HG02678 (cell line): ENCODE results near the gene FRRS1L.
A peak's percentile ranks its signal among the peaks of the same experiment; 100 is the strongest.
"Not testable (repeated sequence)": the region's sequence is repeated elsewhere in the genome, so short reads cannot be mapped to it uniquely, and the experiment has no call there.

Experiments
- ATAC-seq: cut with Tn5 transposase; IDR thresholded peaks from one replicate; pipeline ENCODE4 v1.9.1; 2021; ENCODE audit warnings: mild to moderate bottlenecking, moderate library complexity; ENCODE audit not compliant: unreplicated experiment

FRRS1L gene

GRCh38 chr9:109134167-109134578, 32.9 kb downstream of the FRRS1L start:
- ATAC-seq, result no peak

GRCh38 chr9:109133533-109133932, 33.5 kb downstream of the FRRS1L start:
- no peak for ATAC-seq

- ATAC-seq, result no peak
Observed at GRCh38 chr9:109132567-109133021, 34.5 kb downstream of the FRRS1L start.

GRCh38 chr9:109129470-109130197, 37.4 kb downstream of the FRRS1L start:
- no peak for ATAC-seq

GRCh38 chr9:109126671-109127070, 40.4 kb downstream of the FRRS1L start:
- ATAC-seq, result not testable (repeated sequence)

GRCh38 chr9:109124121-109124520, 42.9 kb downstream of the FRRS1L start:
- no peak for ATAC-seq

GRCh38 chr9:109122726-109123621, 44.1 kb downstream of the FRRS1L start:
- peak; percentile 24 for ATAC-seq

- no peak for ATAC-seq
Observed at GRCh38 chr9:109121232-109121796, 45.7 kb downstream of the FRRS1L start.

GRCh38 chr9:109120204-109120789, 46.8 kb downstream of the FRRS1L start:
- no peak for ATAC-seq

GRCh38 chr9:109119439-109120203, 47.4 kb downstream of the FRRS1L start, which contains the start of gene TMEM245:
Gene TMEM245 (minus strand): TSS chr9:109119947. CDS start chr9:109119913, 34 bp downstream.
- peak; percentile 89 for ATAC-seq

- no peak for ATAC-seq
Observed at GRCh38 chr9:109118808-109119438, 48.1 kb downstream of the FRRS1L start.

- ATAC-seq, result no peak
Observed at GRCh38 chr9:109117856-109118807, 48.9 kb downstream of the FRRS1L start.

GRCh38 chr9:109115931-109116526, 51.0 kb downstream of the FRRS1L start:
- ATAC-seq, result no peak

GRCh38 chr9:109114670-109115069, 52.4 kb downstream of the FRRS1L start:
- no peak for ATAC-seq

GRCh38 chr9:109113892-109114609, 53.0 kb downstream of the FRRS1L start:
- ATAC-seq, result no peak

- ATAC-seq, result no peak
Observed at GRCh38 chr9:109113254-109113653, 53.8 kb downstream of the FRRS1L start.

- peak; percentile 89 for ATAC-seq
Observed at GRCh38 chr9:109110329-109111021, 56.6 kb downstream of the FRRS1L start.
